ENCODE data around the gene USH1G.

- TF ChIP-seq CTCF (IDR thresholded peaks at IDR 0.05) (no peak), POLR2AphosphoS5 (IDR thresholded peaks at IDR 0.05) (no peak)
These were observed 29.5 kb upstream of the USH1G start for GRCh38 chr17:74952431-74953133.
